GM23338 (cell line): ENCODE measurements around the gene PPP6R3. TPM values are rescaled to one million over a fixed set of nuclear protein-coding genes. Genes with fewer than 3 reads are reported as not detected.

Source experiments
- ATAC-seq: fragments of 200-7000 bp; cut with Tn5 transposase; 3 replicates; pipeline ENCODE4 v1.9.1; 2020
- DNase-seq: peaks from one replicate; pipeline ENCODE4 v3.0.0-alpha.2; 2015; ENCODE audit warnings: low spot score
- H2AFZ ChIP-seq: fragments of 200-600 bp; sonication (generic); 2 replicates; pipeline ENCODE4 v1.8.0; 2016; ENCODE audit warnings: antibody characterized with exemption, mild to moderate bottlenecking, moderate library complexity
- H3F3A ChIP-seq: fragments of 200-600 bp; sonication (generic); replicated peaks from 2 replicates; pipeline ENCODE4 v1.8.0; 2017; ENCODE audit warnings: antibody characterized with exemption, mixed run types, low read depth
- H3K27ac ChIP-seq: fragments of 200-600 bp; sonication (generic); 2 replicates; pipeline ENCODE4 v1.6.1; 2016; ENCODE audit warnings: low read depth
- H3K27me3 ChIP-seq: fragments of 200-600 bp; sonication (generic); 2 replicates; pipeline ENCODE4 v1.8.0; 2016; ENCODE audit warnings: mild to moderate bottlenecking, mixed run types, moderate library complexity; ENCODE audit not compliant: insufficient read depth
- H3K36me3 ChIP-seq: fragments of 200-600 bp; sonication (generic); 2 replicates; pipeline ENCODE4 v1.8.0; 2016; ENCODE audit warnings: mild to moderate bottlenecking; ENCODE audit not compliant: insufficient read depth
- H3K4me1 ChIP-seq: fragments of 200-600 bp; sonication (generic); 2 replicates; pipeline ENCODE4 v1.8.0; 2016; ENCODE audit warnings: mild to moderate bottlenecking, moderate library complexity; ENCODE audit not compliant: insufficient read depth
- H3K4me2 ChIP-seq: fragments of 200-600 bp; sonication (generic); 2 replicates; pipeline ENCODE4 v1.7.1; 2017; ENCODE audit warnings: mixed run types
- H3K4me3 ChIP-seq: fragments of 200-600 bp; sonication (generic); 2 replicates; pipeline ENCODE4 v1.6.1; 2016; ENCODE audit warnings: mixed run types
- H3K79me2 ChIP-seq: fragments of 200-600 bp; sonication (generic); replicated peaks from 2 replicates; pipeline ENCODE4 v1.8.0; 2017; ENCODE audit warnings: mild to moderate bottlenecking; ENCODE audit not compliant: insufficient read depth
- H3K9me2 ChIP-seq: fragments of 200-600 bp; sonication (generic); 2 replicates; pipeline ENCODE4 v1.8.0; 2017; ENCODE audit not compliant: insufficient read depth
- H4K20me1 ChIP-seq: fragments of 200-600 bp; sonication (generic); replicated peaks from 2 replicates; pipeline ENCODE4 v1.8.0; 2017; ENCODE audit warnings: mild to moderate bottlenecking; ENCODE audit not compliant: insufficient read depth
- H3K27ac Mint-ChIP-seq: 2 replicates; pipeline ENCODE4 v1.8.0; 2020; ENCODE audit warnings: inconsistent platforms, mild to moderate bottlenecking, moderate library complexity, mixed read lengths
- H3K27me3 Mint-ChIP-seq: 3 replicates; pipeline ENCODE4 v1.8.0; 2022; ENCODE audit warnings: low read depth, mild to moderate bottlenecking, moderate library complexity, mixed read lengths, inconsistent platforms; ENCODE audit not compliant: insufficient read depth, poor library complexity
- H3K36me3 Mint-ChIP-seq: 3 replicates; pipeline ENCODE4 v1.8.0; 2021; ENCODE audit warnings: low read depth, mild to moderate bottlenecking, inconsistent platforms, moderate library complexity, mixed read lengths
- H3K4me1 Mint-ChIP-seq: 3 replicates; pipeline ENCODE4 v1.8.0; 2020; ENCODE audit warnings: mild to moderate bottlenecking, inconsistent platforms, mixed read lengths
- H3K4me3 Mint-ChIP-seq: 3 replicates; pipeline ENCODE4 v1.8.0; 2021; ENCODE audit warnings: moderate library complexity, mild to moderate bottlenecking, inconsistent platforms, mixed read lengths
- H3K9me3 Mint-ChIP-seq: 3 replicates; pipeline ENCODE4 v1.8.0; 2020; ENCODE audit warnings: moderate library complexity, mild to moderate bottlenecking, inconsistent platforms, mixed read lengths
- CREB1 ChIP-seq: fragments of 250-450 bp; sonication (Bioruptor Pico); IDR thresholded peaks from 2 replicates; pipeline ENCODE4 v1.5.0; 2020; ENCODE audit warnings: low read depth, mild to moderate bottlenecking, moderate library complexity
- CTCF ChIP-seq, 2 experiments: fragments of 200-600 bp in 1 of 2; sonication (generic) in 1 of 2; conservative IDR thresholded peaks; 2 replicates each; pipeline versions ENCODE4 v1.5.1 to v1.6.1; 2016 to 2017; ENCODE audit warnings: antibody characterized with exemption in 2 of 2, low read depth in 2 of 2, mild to moderate bottlenecking in 2 of 2, moderate library complexity in 1 of 2
- EZH2 ChIP-seq: fragments of 200-600 bp; sonication (generic); IDR thresholded peaks from one replicate; pipeline ENCODE4 v1.8.0; 2017; ENCODE audit warnings: antibody characterized with exemption, mild to moderate bottlenecking, low read depth; ENCODE audit not compliant: unreplicated experiment
- EZH2phosphoT487 ChIP-seq: fragments of 200-600 bp; sonication (generic); IDR thresholded peaks from one replicate; pipeline ENCODE4 v1.8.1; 2018; ENCODE audit warnings: antibody characterized with exemption; ENCODE audit not compliant: unreplicated experiment
- JUNB ChIP-seq: IDR thresholded peaks from one replicate; pipeline ENCODE4 v1.6.1; 2016; ENCODE audit warnings: antibody characterized with exemption; ENCODE audit not compliant: unreplicated experiment
- NANOG ChIP-seq: IDR thresholded peaks from 2 replicates; pipeline ENCODE4 v1.6.1; 2016; ENCODE audit warnings: antibody characterized with exemption, borderline replicate concordance
- POLR2AphosphoS5 ChIP-seq: IDR thresholded peaks from 2 replicates; pipeline ENCODE4 v1.6.1; 2016; ENCODE audit warnings: antibody characterized with exemption, low read depth
- REST ChIP-seq: IDR thresholded peaks from one replicate; pipeline ENCODE4 v1.6.1; 2018; ENCODE audit warnings: antibody characterized with exemption; ENCODE audit not compliant: unreplicated experiment
- STAT1 ChIP-seq: IDR thresholded peaks from one replicate; pipeline ENCODE4 v1.6.1; 2016; ENCODE audit warnings: antibody characterized with exemption; ENCODE audit not compliant: unreplicated experiment
- ZNF114 ChIP-seq: fragments of 250-450 bp; sonication (Bioruptor Pico); IDR thresholded peaks from 2 replicates; pipeline ENCODE4 v1.5.0; 2020; ENCODE audit warnings: mild to moderate bottlenecking, moderate library complexity
- ZNF331 ChIP-seq: fragments of 250-450 bp; sonication (Bioruptor Pico); IDR thresholded peaks from 2 replicates; pipeline ENCODE4 v1.5.0; 2020; ENCODE audit warnings: low read depth, mild to moderate bottlenecking, moderate library complexity
- ZNF462 ChIP-seq: fragments of 250-450 bp; sonication (Bioruptor Pico); IDR thresholded peaks from 2 replicates; pipeline ENCODE4 v1.5.0; 2020; ENCODE audit warnings: mild to moderate bottlenecking, moderate library complexity
- polyA plus RNA-seq: library from polyadenylated mRNA; unstranded; fragments of >200 nt; fragmentation: Nextera tagmentation; extraction: Ambion mirVana; gene quantifications from 2 replicates; pipeline ENCODE4 v1.2.1, GENCODE V29; 2016
- total RNA-seq: library from RNA; depleted of rRNA; stranded (reverse); fragments of >200 nt; shearing (Covaris generic); gene quantifications from 2 replicates; pipeline ENCODE4 v1.2.3, GENCODE V29; 2014
- TF ChIP-seq, protein P1 (sequence below): IDR thresholded peaks from 2 replicates; pipeline ENCODE4 v1.6.1; 2016; ENCODE audit warnings: antibody characterized with exemption

The PPP6R3 gene
- total and polyA plus RNA-seq, 2 experiments from 2014 or later = 170 to 268 TPM

DNA sequence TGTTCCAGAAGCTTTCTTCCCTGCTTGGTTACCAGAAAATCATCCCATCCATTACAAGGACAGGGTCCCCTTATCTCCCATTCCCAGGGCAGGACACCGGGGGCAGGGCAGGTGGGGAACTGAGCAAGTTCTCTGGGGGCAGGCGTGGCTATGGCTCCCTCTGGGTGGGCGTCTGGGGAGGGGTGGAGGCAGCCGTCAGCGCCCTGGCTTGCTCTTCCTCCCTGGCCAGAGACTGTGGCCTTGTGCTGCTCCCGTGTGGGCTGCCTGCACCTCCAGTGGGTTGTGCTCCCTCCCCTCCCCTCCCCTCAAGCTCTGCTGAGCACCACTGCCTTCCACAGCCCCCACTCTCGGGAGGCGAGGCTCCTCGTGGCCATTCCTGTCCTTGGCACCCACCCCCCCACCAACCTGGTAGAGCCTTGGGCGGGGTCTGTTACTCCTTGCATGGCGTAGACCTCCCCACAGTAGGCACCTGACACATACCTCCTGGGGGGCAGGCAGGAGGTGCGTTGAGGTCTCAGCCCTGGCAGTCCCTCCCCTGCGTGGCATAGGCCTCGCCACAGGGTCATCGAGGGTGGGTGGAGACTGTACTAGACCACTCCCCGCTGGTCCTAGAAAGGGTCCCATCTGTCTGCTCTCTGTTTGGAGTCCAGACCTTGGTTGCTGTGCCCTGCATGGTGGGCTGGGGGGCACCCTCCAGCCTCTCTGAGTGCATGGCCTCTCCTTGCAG, 24.2 kb upstream of the PPP6R3 start:
- Mint-ChIP-seq H3K4me1 (peaks cover 13% of the 10 kb centered on the region), H3K27ac (no peak overlapping the region), H3K27me3 (peaks cover 14% of the 10 kb centered on the region), H3K9me3 (no peaks in the 10 kb centered on the region), H3K4me3 (no peak overlapping the region), H3K36me3 (peaks cover 5% of the 10 kb centered on the region; the same call in 1 of the 3 replicates)
- Histone ChIP-seq H3K4me1 (peaks cover 9% of the 10 kb centered on the region; the same call in 1 of the 2 replicates), H3K79me2 (no peaks in the 10 kb centered on the region), H3F3A (no peaks in the 10 kb centered on the region), H2AFZ (no peak overlapping the region), H3K27ac (no peak overlapping the region), H3K9me2 (no peaks in the 10 kb centered on the region), H3K4me3 (no peak overlapping the region), H4K20me1 (no peaks in the 10 kb centered on the region; the same call in 1 of the 2 replicates), H3K4me2 (no peak overlapping the region), H3K36me3 (no peaks in the 10 kb centered on the region), H3K27me3 (no peaks in the 10 kb centered on the region)
- no peak for DNase-seq
- ATAC-seq = no peak
- no peak for TF ChIP-seq POLR2AphosphoS5
- TF ChIP-seq ZNF331 = no peak
- no peak for TF ChIP-seq NANOG
- TF ChIP-seq CTCF (conservative IDR thresholded peaks at IDR 0.05; ENCODE audit: low read depth in 2 of 2) = no peak
- TF ChIP-seq EZH2 = no peak
- TF ChIP-seq REST = no peak
- TF ChIP-seq ZNF114 (CRISPR knock-in tag) = no peak
- no peak for TF ChIP-seq JUNB
- TF ChIP-seq CREB1 (CRISPR knock-in tag) = no peak
- TF ChIP-seq STAT1 = no peak
- TF ChIP-seq ZNF462 (CRISPR knock-in tag) = no peak
- TF ChIP-seq, protein P1, sequence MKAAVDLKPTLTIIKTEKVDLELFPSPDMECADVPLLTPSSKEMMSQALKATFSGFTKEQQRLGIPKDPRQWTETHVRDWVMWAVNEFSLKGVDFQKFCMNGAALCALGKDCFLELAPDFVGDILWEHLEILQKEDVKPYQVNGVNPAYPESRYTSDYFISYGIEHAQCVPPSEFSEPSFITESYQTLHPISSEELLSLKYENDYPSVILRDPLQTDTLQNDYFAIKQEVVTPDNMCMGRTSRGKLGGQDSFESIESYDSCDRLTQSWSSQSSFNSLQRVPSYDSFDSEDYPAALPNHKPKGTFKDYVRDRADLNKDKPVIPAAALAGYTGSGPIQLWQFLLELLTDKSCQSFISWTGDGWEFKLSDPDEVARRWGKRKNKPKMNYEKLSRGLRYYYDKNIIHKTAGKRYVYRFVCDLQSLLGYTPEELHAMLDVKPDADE = no peak
- no peak for TF ChIP-seq EZH2phosphoT487
